WTC11 (cell line): ENCODE data around the gene ARRDC1.

Source experiments
- ATF2 ChIP-seq: sonication (generic); formaldehyde crosslinking; IDR thresholded peaks from 2 replicates; pipeline ENCODE4 v1.8.1; 2022; ENCODE audit warnings: low read depth, missing genetic modification reagents, borderline replicate concordance
- ATF3 ChIP-seq: sonication (generic); formaldehyde crosslinking; conservative IDR thresholded peaks from 2 replicates; pipeline ENCODE4 v1.8.1; 2022; ENCODE audit warnings: mild to moderate bottlenecking, missing genetic modification reagents
- CREB1 ChIP-seq: sonication (generic); formaldehyde crosslinking; IDR thresholded peaks from 2 replicates; pipeline ENCODE4 v1.8.0; 2023; ENCODE audit warnings: mild to moderate bottlenecking, missing genetic modification reagents
- CTCF ChIP-seq: fragments of 200-600 bp; IDR thresholded peaks from 2 replicates; pipeline ENCODE4 v1.8.0; 2022; ENCODE audit warnings: antibody characterized with exemption
- FOXP1 ChIP-seq: sonication (generic); formaldehyde crosslinking; IDR thresholded peaks from 2 replicates; pipeline ENCODE4 v1.8.0; 2022; ENCODE audit warnings: missing genetic modification reagents, mild to moderate bottlenecking, moderate library complexity, borderline replicate concordance
- STAT6 ChIP-seq: sonication (generic); formaldehyde crosslinking; conservative IDR thresholded peaks from 2 replicates; pipeline ENCODE4 v1.8.1; 2023; ENCODE audit warnings: mild to moderate bottlenecking, low read depth, missing genetic modification reagents, moderate library complexity
- TCF7 ChIP-seq: sonication (generic); formaldehyde crosslinking; IDR thresholded peaks from 2 replicates; pipeline ENCODE4 v1.8.0; 2022; ENCODE audit warnings: mild to moderate bottlenecking, low read depth, missing genetic modification reagents, moderate library complexity
- ZNF416 ChIP-seq: fragments of 250-450 bp; sonication (Bioruptor Pico); IDR thresholded peaks from 2 replicates; pipeline ENCODE4 v1.9.0; 2021; ENCODE audit warnings: mild to moderate bottlenecking, inconsistent platforms
- TF ChIP-seq, protein P1 (sequence below): sonication (generic); formaldehyde crosslinking; IDR thresholded peaks from 2 replicates; pipeline ENCODE4 v1.8.0; 2022; ENCODE audit warnings: mild to moderate bottlenecking, missing genetic modification reagents
- TF ChIP-seq, protein P2 (sequence below): sonication (generic); formaldehyde crosslinking; IDR thresholded peaks from 2 replicates; pipeline ENCODE4 v1.8.1; 2023; ENCODE audit warnings: mild to moderate bottlenecking, missing genetic modification reagents, moderate library complexity

DNA sequence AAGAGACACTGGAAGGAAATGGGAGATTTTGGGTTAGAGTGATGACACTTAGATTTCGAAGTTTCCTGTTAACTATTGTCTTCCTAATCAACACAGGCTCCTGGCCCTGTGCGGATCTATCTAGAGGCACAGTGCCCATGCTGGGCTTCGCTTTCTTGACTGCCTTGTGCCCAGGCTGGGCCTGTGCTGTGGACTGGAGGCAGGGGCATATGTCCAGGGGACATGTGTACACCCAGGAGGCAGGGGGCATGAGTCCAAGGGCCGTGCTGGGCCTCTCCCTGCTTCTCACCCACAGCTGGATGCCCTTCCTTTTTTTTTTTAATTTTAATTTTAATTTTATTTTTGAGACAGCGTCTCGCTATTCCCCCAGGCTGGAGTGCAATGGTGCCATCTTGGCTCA lies 50.9 kb downstream of the ARRDC1 start:
- TF ChIP-seq FOXP1 (CRISPR knock-in tag) (no peak), ATF2 (CRISPR knock-in tag) (no peak), CTCF (no peak), TCF7 (CRISPR knock-in tag) (no peak), ATF3 (CRISPR knock-in tag) (no peak), CREB1 (CRISPR knock-in tag) (no peak), ZNF416 (CRISPR knock-in tag) (no peak), STAT6 (CRISPR knock-in tag) (no peak)
- TF ChIP-seq, protein P1, sequence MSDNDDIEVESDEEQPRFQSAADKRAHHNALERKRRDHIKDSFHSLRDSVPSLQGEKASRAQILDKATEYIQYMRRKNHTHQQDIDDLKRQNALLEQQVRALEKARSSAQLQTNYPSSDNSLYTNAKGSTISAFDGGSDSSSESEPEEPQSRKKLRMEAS (CRISPR knock-in tag): no peak
- TF ChIP-seq, protein P2, sequence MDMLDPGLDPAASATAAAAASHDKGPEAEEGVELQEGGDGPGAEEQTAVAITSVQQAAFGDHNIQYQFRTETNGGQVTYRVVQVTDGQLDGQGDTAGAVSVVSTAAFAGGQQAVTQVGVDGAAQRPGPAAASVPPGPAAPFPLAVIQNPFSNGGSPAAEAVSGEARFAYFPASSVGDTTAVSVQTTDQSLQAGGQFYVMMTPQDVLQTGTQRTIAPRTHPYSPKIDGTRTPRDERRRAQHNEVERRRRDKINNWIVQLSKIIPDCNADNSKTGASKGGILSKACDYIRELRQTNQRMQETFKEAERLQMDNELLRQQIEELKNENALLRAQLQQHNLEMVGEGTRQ (CRISPR knock-in tag): no peak
